ENCODE measurements around the gene ZG16. TPM values are rescaled to one million over a fixed set of nuclear protein-coding genes. Genes with fewer than 3 reads are reported as not detected.
"Not testable (repeated sequence)": the region's sequence is repeated elsewhere in the genome, so short reads cannot be mapped to it uniquely, and the experiment has no call there.

The ZG16 gene
- total RNA-seq, 1 experiment from 2014 or later, result not detected

DNA sequence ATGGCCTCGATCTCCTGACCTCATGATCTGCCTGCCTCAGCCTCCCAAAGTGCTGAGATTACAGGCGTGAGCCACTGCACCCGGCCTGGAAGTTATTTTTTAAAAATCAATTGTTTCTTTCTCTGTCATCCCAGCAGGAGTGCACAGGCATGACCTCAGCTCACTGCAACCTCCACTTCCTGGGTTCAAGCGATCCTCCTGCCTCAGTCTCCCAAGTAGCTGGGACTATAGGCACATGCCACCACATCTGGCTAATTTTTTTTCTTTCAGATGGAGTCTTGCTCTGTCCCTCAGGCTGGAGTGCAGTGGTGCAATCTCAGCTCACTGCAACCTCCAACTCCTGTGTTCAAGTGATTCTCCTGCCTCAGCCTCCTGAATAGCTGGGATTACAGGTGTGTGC is 9.1 kb downstream of the ZG16 start:
- DNase-seq (ENCODE audit: low read depth), result not testable (repeated sequence)

- no peak for DNase-seq (ENCODE audit: low read depth)
Observed at GRCh38 chr16:29789775-29790182, 11.7 kb downstream of the ZG16 start.

- peak; percentile 99 for DNase-seq (ENCODE audit: low read depth)
Observed at GRCh38 chr16:29790183-29790948, 12.3 kb downstream of the ZG16 start, which contains the start of gene KIF22. Gene KIF22 (plus strand): TSS chr16:29790751. CDS start chr16:29790760, 9 bp downstream.

- no peak for DNase-seq (ENCODE audit: low read depth)
Observed at GRCh38 chr16:29790949-29791844, 13.1 kb downstream of the ZG16 start.

- DNase-seq (ENCODE audit: low read depth), result no peak
Observed at GRCh38 chr16:29791845-29792807, 14.1 kb downstream of the ZG16 start.

- DNase-seq (ENCODE audit: low read depth), result not testable (repeated sequence)
Observed at GRCh38 chr16:29793153-29793552, 15.1 kb downstream of the ZG16 start.

- DNase-seq (ENCODE audit: low read depth), result no peak
Observed at GRCh38 chr16:29794231-29794710, 16.2 kb downstream of the ZG16 start.

- DNase-seq (ENCODE audit: low read depth), result no peak
Observed at GRCh38 chr16:29802416-29802935, 24.4 kb downstream of the ZG16 start.

- no peak for DNase-seq (ENCODE audit: low read depth)
Observed at GRCh38 chr16:29804020-29804419, 26.0 kb downstream of the ZG16 start.

DNA sequence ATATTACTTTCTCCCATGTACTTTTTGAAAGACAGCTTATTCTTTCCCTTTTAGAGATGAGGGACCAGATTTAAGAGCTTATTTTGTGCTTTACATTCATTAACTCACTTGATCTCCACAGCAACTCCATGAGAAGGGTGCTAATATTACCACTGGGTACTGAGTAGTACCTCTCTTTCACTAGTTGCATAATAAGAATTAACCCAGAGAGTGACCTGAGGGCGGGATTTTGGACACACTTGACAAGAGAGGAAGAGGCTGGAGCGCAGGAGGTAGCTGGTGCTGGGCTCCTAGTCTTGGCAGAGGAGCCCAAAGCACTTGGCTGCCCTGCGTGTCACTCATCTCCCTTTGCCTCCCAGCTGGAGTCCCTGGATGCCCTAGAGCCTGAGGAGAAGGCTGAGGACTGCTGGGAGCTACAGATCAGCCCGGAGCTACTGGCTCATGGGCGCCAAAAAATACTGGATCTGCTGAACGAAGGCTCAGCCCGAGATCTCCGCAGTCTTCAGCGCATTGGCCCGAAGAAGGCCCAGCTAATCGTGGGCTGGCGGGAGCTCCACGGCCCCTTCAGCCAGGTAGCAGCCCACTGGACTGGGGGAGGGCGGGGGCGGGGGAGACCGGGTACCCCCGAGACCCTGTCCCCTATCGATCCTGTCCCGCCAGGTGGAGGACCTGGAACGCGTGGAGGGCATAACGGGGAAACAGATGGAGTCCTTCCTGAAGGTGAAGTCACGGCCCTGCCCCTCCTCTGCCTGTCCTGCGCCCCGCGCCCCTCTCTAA is 26.6 kb downstream of the ZG16 start:
- DNase-seq (ENCODE audit: low read depth), result peak; percentile 52

DNA sequence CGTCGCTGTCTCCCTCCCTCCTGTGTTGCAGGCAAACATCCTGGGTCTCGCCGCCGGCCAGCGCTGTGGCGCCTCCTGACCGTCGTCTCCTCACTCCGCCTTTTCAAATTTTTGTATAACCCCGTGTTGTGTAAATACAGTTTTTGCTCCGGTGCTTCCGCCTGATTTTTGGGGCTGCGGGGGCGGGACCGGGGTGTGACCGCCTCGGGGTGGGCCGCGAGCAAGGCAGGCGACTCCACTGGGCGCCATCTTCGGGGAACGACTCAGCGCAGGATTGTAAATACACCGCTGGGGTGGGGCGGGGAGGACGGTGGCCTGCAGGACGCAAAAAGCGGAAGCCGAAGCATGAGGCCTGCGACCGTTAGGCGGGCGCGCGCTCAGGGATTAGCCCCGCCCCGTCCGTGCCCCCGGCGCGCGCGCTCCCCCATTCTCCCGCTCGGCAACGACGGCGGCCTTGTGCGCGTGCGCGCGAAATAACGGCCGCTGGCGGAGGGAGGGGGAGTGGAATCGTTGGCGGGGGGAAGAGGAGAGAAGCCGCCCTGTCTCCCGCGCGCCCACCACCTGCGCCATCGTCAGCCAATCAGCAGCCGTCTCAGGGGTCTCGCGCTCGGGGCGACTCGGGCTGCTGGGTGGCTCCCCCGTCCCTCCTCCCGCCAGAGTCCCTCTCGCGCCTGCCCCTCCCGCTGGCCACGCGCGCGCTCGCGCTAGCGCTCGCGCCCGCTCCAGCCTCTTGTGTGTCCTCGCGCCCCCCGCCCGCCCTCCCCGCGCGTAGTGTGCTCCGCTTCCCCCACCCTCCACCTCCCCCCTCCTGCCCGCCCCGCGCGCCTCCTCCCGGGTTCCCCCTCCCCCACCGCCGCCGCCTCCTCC is 27.4 kb downstream of the ZG16 start:
- DNase-seq (ENCODE audit: low read depth), result peak; percentile 97

DNA sequence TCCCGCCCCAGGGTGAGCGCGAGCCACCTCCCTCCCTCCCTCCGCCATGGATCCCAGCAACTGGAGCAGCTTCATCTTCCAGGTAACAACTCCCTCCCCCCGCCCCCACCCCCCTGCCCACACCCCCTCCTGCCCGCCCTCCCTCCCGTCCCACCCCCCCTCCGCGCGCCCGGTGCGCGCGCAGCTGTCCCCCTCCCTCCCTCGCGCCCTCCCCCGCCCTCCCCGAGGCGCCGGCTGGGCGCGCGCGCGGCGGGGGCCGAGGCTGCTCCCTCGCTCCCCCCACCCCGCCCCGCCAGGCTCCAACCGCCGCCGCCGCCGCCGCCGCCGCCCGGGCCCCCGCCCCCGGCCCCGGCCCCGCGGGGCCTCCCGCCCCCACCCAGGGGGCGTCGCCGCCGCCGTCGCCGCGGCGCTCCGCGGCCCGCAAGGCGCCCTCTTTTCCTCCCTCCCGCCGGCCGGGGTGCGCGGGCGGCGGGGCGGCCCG is 28.1 kb downstream of the ZG16 start, which contains the start of gene MAZ:
Gene MAZ, plus strand, starts transcription at position 431 of the 481 bp plus-strand sequence. CDS start 173 bp downstream, outside the sequence.
- no peak for DNase-seq (ENCODE audit: low read depth)

GRCh38 chr16:29806641-29807425 is 28.8 kb downstream of the ZG16 start:
- peak; percentile 81 for DNase-seq (ENCODE audit: low read depth)

GRCh38 chr16:29807426-29808218 is 29.6 kb downstream of the ZG16 start:
- peak; percentile 93 for DNase-seq (ENCODE audit: low read depth)

GRCh38 chr16:29808219-29808900 is 30.3 kb downstream of the ZG16 start:
- no peak for DNase-seq (ENCODE audit: low read depth)

GRCh38 chr16:29809031-29809747 is 31.1 kb downstream of the ZG16 start:
- DNase-seq (ENCODE audit: low read depth), result no peak
